Measurements from ENCODE around the gene MYO18A. TPM values are rescaled to one million over a fixed set of nuclear protein-coding genes. Genes with fewer than 3 reads are reported as not detected.

Gene MYO18A
- total and polyA plus RNA-seq, 9 donors, result 23.0 to 53.9 (median 31.7) TPM

DNA sequence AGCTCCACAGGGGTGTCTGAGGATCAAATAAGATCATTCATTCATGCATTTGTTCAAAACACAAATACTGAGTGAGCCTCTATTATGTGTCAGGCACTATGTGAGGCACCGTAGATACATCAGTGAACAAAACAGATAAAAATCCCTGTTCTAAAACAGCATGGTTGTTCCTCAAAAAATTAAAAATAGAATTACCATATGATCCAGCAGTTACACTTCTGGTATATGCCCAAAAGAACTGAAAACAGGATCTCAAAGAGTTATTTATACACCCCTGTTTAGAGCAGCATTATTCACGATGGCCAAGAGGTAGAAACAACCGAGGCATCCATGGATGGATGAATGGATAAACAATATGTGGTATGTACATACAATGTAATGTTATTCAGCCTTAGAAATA is 121.8 kb downstream of the MYO18A start:
- TF ChIP-seq, protein P1, sequence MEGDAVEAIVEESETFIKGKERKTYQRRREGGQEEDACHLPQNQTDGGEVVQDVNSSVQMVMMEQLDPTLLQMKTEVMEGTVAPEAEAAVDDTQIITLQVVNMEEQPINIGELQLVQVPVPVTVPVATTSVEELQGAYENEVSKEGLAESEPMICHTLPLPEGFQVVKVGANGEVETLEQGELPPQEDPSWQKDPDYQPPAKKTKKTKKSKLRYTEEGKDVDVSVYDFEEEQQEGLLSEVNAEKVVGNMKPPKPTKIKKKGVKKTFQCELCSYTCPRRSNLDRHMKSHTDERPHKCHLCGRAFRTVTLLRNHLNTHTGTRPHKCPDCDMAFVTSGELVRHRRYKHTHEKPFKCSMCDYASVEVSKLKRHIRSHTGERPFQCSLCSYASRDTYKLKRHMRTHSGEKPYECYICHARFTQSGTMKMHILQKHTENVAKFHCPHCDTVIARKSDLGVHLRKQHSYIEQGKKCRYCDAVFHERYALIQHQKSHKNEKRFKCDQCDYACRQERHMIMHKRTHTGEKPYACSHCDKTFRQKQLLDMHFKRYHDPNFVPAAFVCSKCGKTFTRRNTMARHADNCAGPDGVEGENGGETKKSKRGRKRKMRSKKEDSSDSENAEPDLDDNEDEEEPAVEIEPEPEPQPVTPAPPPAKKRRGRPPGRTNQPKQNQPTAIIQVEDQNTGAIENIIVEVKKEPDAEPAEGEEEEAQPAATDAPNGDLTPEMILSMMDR (IDR thresholded peaks at IDR 0.05), result no peak
- TF ChIP-seq EP300 (IDR thresholded peaks at IDR 0.05), result no peak
- TF ChIP-seq POLR2A (IDR thresholded peaks at IDR 0.05), result no peak
- no peaks in the 10 kb centered on the region for H3K9me3 ChIP-seq
- no peaks in the 10 kb centered on the region for H3K27me3 ChIP-seq
- 86 to 90% (median 87%) methylated on average over 3 of the region's 3 CpGs for WGBS, 3 donors
- H3K4me3 ChIP-seq, result no peak overlapping the region
- no peak overlapping the region for H3K27ac ChIP-seq
- no peaks in the 10 kb centered on the region for H3K4me1 ChIP-seq (ENCODE audit: insufficient read depth)
- no peaks in the 10 kb centered on the region for H3K36me3 ChIP-seq
- intact Hi-C loops (cut with DNase I), result no loop called here
- no peak for DNase-seq

DNA sequence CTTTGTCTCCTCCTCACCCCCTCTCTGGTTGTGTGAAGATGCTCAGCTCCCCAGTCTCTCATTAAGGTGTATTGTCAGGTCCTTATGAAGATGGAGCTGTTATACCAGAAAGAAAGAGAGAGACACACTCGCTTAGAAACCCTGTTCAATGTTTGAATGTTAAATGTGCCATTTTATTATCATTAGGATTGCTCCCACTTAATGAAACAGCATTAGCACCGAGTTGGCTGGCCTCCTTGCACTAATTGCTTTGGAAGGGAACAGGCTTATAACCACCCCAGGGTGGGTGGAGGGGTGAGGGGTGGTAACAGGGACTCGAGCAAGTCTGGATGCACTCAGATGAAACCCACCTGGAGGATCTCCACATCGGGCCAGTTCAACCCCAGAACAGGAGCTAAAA is 122.8 kb downstream of the MYO18A start:
- no peaks in the 10 kb centered on the region for H3K27me3 ChIP-seq
- no peak overlapping the region for H3K27ac ChIP-seq
- intact Hi-C loops (cut with DNase I), result no loop called here
- H3K4me1 ChIP-seq (ENCODE audit: insufficient read depth), result no peaks in the 10 kb centered on the region
- no peak for DNase-seq
- 33 to 41% (median 35%) methylated on average over 4 of the region's 4 CpGs for WGBS, 3 donors
- H3K9me3 ChIP-seq, result no peaks in the 10 kb centered on the region
- no peak overlapping the region for H3K4me3 ChIP-seq
- TF ChIP-seq EP300 (IDR thresholded peaks at IDR 0.05), result no peak
- no peak for TF ChIP-seq POLR2A (IDR thresholded peaks at IDR 0.05)
- TF ChIP-seq, protein P1 (IDR thresholded peaks at IDR 0.05), result no peak
- no peaks in the 10 kb centered on the region for H3K36me3 ChIP-seq

DNA sequence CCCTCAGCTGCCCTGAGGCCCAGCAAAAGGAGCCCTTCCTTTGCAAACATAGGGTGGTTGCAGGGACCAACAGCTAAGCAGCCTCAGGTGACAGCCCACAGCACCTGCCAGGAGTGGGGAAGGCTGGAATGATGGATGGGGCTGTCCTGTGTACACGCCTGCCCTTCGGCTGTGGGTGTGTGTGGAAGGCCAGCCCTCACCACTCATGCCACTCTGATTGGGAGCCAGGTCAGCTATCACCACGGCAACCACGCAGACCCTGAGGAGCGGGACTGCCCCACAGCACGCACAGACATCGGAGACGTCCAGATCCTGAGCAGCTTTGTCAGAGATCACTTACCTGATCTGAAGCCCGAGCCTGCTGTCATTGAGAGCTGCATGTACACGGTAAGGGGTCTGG is 125.4 kb downstream of the MYO18A start:
- DNase-seq, result no peak
- 69 to 71% (median 71%) methylated on average over 10 of the region's 10 CpGs for WGBS, 3 donors
- Histone ChIP-seq H3K27me3 (no peaks in the 10 kb centered on the region), H3K27ac (no peak overlapping the region), H3K36me3 (no peaks in the 10 kb centered on the region), H3K9me3 (no peaks in the 10 kb centered on the region), H3K4me1 (ENCODE audit: insufficient read depth) (no peaks in the 10 kb centered on the region), H3K4me3 (no peak overlapping the region)
- TF ChIP-seq, protein P1 (IDR thresholded peaks at IDR 0.05), result no peak
- TF ChIP-seq POLR2A (IDR thresholded peaks at IDR 0.05) (no peak), EP300 (IDR thresholded peaks at IDR 0.05) (no peak)
- intact Hi-C loops (cut with DNase I), result no loop called here

DNA sequence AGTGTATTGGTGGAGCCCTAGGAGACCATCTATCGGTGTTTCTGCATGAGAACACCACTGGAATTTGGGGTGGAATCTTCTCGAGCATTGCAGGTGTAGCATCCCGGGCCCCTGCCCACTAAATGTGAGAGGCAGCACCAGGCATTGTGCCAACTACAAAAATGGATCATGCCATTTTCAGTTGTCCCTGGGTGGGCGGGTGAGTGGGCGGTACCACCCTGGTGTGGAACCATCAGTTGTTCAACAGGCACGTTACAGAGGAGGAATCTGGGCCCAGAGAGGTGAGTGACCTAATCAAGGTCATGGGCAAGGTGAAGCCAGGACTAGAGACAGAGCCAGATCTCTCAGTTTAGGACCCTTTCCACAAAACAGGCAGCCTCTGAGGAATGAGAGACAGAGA is 128.5 kb downstream of the MYO18A start:
- no peak for DNase-seq
- Histone ChIP-seq H3K27ac (no peak overlapping the region), H3K4me3 (no peak overlapping the region), H3K36me3 (no peaks in the 10 kb centered on the region), H3K9me3 (no peaks in the 10 kb centered on the region), H3K4me1 (ENCODE audit: insufficient read depth) (no peaks in the 10 kb centered on the region), H3K27me3 (no peaks in the 10 kb centered on the region)
- WGBS, 3 donors, result 62 to 66% (median 65%) methylated on average over 6 of the region's 6 CpGs
- intact Hi-C loops (cut with DNase I), result no loop called here
- TF ChIP-seq POLR2A (IDR thresholded peaks at IDR 0.05), result no peak
- TF ChIP-seq, protein P1 (IDR thresholded peaks at IDR 0.05), result no peak
- TF ChIP-seq EP300 (IDR thresholded peaks at IDR 0.05), result no peak

DNA sequence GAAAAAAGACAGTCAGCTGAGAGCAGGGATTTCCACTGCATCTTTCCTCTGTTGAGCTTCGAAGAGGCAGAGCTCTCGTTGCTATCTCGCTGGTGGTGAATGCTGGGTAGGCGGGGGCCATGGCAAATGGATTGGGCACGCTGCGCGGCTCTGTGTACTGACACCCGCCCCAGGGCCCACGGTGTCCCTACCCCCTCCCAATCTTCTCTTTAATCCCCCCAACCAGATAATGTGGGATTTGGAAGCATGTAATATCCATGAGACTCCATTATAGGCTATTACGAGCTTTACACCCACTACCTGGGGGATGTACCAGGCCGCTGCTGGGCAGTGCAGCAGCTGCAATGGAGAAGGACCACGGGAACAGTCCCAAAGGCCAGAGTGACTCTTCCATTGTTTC is 129.0 kb downstream of the MYO18A start:
- no peaks in the 10 kb centered on the region for H3K4me1 ChIP-seq (ENCODE audit: insufficient read depth)
- H3K27ac ChIP-seq, result no peak overlapping the region
- H3K27me3 ChIP-seq, result no peaks in the 10 kb centered on the region
- DNase-seq, result no peak
- H3K36me3 ChIP-seq, result no peaks in the 10 kb centered on the region
- H3K4me3 ChIP-seq, result no peak overlapping the region
- intact Hi-C loops (cut with DNase I), result no loop called here
- TF ChIP-seq EP300 (IDR thresholded peaks at IDR 0.05), result no peak
- no peak for TF ChIP-seq POLR2A (IDR thresholded peaks at IDR 0.05)
- TF ChIP-seq, protein P1 (IDR thresholded peaks at IDR 0.05), result no peak
- no peaks in the 10 kb centered on the region for H3K9me3 ChIP-seq
- WGBS, 3 donors, result 81 to 86% (median 82%) methylated on average over 12 of the region's 12 CpGs
